Eye (tissue), 1 donor: ENCODE results near the gene RAB11FIP3.

ENCODE experiments used
- DNase-seq: peaks from one replicate; pipeline ENCODE4 v3.0.0-alpha.2; 2015

RAB11FIP3 gene

GRCh38 chr16:557463-558297 lies 132.2 kb downstream of the RAB11FIP3 start:
- DNase-seq, result no peak

DNA sequence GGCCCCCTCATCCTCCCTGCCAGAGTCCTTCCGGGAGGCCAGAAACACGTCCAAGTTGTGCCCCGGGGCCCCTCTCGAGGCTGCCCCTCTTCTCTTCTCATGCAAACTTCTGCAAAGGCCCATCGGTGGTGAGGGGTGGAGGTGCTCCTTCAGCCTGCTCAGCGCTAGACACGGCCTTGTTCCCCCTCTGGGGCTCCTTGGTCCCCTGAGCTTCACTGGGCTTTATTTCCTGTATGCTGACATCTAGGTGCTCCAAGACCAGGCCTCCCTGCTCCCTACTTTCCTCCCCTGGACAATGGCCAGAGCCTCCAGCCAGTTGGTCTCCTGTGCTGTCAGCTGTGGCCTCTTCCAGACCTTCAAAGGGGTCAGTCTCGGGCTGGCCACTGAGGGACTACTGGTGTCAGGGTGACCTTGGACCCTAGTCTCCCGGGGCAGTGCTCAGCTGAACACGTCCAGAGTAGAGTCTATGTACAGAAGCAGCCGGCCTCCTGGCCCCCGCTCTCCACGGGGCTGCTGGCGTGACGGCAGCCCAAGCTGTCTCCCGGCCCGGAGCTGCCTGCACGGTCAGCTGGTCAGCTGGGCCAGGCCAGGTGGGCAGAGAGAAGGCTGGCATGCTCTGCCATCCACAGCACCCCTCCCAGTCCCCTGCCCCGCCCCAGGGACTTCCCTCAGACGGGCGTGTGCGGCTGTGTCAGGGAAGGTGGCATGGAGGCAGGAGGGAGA lies 133.0 kb downstream of the RAB11FIP3 start:
- DNase-seq, result peak; percentile 28

GRCh38 chr16:559021-559380 lies 133.6 kb downstream of the RAB11FIP3 start:
- no peak for DNase-seq

- no peak for DNase-seq
These were observed 134.2 kb downstream of the RAB11FIP3 start for GRCh38 chr16:559411-560203.

DNA sequence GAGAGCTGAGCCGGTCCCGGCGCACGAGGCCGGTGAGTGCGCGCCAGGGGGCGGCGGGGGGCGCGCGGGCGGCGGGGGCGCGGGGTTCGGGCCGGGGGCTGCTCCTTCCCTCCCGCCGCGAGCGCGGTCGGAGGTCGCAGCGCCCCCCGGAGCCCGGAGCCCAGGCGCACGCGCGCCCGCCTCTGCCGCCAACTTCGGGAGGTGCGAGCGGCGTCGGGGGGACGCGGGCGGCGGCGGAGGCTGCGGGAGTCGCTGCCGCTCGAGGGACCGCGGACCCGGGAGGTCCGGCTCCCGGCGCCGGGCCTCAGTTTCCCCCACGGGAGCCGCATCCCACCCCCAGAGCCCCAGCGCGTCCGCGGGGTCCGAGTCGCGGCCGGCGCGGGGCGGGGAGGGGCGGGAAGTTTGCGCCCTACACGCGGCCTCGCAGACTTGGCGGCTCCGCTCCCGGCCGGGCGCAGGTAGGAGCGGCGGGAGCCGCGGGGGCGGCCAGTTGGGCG lies 134.8 kb downstream of the RAB11FIP3 start, which contains the start of gene PRR35:
Gene PRR35, plus strand, starts transcription at position 191 of the 497 bp plus-strand sequence. CDS start 2,901 bp downstream, outside the sequence.
- DNase-seq, result no peak

DNA sequence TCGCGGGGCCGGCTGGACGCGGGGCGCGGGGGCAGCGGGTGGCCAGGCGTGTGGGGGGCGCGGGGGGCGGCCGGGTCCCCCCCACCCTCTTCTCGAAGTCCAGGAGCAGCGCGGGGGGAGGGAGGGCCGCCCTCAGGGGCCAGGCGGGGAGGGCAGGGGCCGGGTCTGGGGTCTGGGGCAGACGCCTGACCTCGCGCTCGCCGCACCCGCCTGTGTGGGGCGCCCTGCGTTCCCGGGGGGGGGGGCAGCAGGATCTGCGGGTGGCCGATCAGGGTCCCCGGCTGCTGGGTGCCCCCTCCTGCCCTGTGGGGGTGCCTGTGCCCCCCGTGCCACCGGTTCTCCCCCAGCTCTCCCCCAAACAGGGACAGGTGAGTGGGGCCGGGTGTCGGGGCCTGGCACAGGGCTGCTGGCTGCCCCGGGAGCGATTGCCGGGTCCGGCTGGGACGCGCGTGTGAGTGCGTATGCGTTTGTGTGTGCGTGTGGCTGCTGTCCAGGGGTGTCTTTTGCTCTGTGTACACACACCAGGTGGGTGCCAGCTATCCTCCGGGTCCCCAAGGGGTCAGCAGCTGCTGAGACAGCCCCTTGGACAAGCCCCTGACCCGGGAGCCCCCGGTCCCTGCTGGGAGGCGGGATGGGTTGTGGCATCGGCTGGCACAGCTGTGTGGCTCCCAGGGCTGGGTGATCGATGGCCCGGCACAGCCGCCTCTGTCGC lies 135.4 kb downstream of the RAB11FIP3 start:
- peak; percentile 30 for DNase-seq

DNA sequence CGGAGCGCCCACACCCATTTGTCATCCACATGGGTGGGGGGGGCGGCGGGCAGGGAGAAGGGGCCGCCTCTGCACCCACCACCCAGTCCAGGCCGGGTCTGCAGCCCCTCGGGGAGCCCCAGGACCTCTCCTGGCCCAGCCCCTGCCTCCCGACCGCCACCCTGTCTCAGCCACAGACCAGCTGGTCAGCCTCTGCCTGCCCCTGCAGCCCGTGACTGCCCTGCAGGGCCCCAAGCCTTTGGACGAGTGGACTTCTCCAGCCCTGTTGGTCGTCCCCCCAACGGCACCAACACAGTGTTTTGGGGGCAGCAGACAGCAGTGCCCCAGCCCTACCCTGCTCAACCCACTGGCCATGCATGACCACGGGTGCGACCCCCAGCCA lies 136.0 kb downstream of the RAB11FIP3 start:
- no peak for DNase-seq

DNA sequence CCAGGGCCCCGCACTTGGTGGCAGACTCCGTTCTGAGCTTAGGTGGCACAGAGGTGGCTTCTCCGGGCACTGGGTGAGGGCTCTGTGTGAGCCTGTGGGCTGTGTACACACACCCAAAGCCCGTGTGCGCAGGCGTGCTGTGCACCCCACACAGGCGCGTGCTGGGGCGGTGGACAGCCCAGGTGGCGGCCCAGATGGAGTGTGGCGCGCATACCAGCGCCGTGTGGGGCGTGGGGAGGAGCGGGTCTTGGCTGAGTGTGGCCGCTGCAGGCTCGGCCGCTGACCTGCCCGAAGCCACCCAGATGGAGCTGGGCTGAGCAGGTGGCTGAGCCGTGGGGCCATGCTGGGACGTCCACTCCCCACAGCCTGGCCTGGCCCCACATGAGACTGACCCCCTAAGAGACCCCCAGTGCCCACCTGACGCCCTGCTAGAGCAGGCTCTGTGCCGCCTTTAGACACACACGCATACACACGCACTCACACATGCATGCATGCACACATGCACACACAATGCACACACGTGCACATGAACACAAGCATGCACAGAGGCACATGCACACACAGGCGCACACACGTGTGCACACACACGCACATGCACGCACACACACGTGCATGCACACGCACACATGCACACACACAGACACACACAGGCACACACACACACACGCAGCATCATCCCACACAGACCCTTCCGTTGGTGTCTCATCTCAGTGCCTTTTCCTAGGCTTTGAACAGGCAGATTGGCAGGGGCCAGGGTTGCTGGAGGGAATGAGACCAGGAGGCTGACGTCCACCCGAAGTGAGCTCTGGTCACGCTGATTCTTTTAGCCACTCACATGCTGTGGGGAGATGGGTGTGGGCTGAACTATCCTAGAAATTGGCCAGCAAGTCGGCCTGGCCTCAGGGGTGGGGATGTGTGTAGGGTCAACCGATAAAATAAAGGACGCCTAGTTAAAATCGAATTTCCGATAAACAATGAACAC lies 136.8 kb downstream of the RAB11FIP3 start:
- peak; percentile 14 for DNase-seq

DNA sequence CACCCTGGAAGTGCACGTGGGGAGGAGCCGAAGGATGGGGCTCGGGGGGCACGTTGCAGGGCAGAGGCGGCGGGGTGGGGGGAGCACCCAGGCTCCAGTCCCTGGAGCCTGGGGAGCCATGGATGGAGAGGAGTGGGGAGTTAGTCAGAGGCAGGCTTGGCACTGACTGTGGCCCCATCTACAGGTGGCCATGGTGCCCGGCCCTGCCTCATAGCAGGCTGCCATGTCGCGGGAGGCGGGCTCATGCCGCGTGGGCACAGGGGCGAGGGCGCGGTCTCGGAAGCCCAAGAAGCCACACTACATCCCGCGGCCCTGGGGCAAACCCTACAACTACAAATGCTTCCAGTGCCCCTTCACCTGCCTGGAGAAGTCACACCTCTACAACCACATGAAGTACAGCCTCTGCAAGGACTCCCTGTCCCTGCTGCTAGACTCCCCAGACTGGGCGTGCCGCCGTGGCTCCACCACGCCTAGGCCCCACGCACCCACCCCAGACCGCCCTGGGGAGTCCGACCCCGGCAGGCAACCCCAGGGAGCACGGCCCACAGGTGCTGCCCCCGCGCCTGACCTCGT lies 137.7 kb downstream of the RAB11FIP3 start:
- DNase-seq, result no peak

DNA sequence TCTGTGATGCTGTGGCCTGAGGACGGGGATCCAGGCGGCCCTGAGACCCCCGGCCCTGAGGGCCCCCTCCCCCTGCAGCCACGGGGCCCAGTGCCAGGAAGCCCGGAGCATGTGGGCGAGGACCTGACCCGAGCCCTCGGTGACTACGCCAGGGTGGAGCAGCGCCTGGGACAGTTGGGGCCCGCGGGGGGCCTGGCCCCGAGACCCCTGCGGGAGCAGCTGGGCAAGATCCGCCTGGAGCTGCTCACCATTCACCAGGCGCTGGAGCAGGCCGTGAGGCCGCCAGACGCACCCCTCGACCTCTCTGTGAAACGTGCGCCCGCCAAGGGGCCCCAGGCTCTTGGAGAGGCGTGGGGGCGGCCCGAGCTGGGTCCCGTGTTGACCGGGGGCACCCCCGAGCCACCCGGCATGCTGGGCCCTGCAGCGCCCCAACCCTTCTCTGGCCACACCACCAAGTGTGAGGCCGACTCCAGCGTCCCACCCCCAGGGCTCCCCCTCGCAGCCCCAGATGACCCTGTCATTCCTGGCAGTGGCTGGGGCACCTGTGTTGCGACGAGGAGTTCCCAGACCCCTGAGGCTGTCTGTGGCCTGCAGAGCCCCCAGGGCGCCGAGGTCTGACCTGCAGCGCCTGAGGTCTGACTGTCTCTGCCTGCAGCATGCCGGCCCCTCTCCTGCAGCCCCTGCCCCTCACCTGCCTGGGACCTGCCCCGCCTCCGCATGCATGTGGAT lies 139.4 kb downstream of the RAB11FIP3 start:
- DNase-seq, result peak; percentile 12

- peak; percentile 41 for DNase-seq
These were observed 140.2 kb downstream of the RAB11FIP3 start for GRCh38 chr16:565419-566330.

GRCh38 chr16:566475-567372 lies 141.3 kb downstream of the RAB11FIP3 start, which contains the start of gene NHLRC4:
Gene NHLRC4 (plus strand): TSS chr16:567005. CDS start chr16:568048, 1,043 bp downstream.
- peak; percentile 87 for DNase-seq

DNA sequence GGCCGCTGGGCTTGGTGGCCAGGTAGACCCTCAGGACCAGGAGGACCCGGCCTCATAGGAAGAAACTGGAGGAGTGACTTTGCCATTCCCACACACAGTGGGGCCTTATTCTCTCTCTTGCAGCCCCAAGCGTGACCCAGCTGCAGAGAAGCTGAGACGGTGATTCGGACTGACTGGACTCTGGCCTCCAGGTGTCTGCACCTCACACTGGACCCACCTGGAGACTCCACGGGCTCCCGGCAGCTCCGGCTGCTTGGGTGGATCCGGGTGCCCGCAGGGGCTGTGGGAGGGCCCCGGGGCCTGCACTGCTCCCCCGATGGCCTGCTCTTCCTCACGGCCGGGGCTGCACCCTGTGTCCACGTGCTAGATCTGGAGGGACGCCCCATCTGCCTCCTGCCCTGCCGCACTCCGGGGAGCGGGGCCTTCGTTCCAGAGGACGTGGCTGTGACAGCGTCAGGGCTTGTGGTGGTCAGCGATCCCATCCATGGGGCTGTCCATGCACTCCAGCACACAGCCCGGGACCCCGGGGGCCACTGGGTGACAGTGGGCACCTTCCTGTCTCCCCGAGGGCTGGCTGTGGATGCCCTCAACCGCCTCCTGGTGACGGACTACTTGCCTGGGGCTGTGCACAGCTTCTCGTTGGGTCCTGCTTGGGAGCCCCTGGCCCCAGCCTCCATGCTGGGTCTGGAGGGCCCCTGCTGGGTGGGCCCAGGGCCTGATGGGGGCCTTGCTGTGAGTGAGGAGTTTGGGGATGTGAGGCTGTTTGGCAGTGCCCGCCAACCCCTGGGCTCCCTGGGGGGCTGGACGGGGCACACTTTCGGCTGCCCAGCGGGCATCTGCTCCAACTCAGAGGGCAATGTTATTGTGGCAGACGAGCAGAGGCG lies 142.2 kb downstream of the RAB11FIP3 start:
- DNase-seq, result no peak

- no peak for DNase-seq
These were observed 143.2 kb downstream of the RAB11FIP3 start for GRCh38 chr16:568401-569258.

- DNase-seq, result peak; percentile 77
These were observed 144.2 kb downstream of the RAB11FIP3 start, which contains the start of gene PIGQ for GRCh38 chr16:569445-570254. Gene PIGQ (plus strand): TSS chr16:569968. CDS start chr16:574075, 4,107 bp downstream.
